GM19397 (cell line): Measurements from ENCODE around the gene ARL14EP.

Experiments used
- ATAC-seq: cut with Tn5 transposase; IDR thresholded peaks from one replicate; pipeline ENCODE4 v1.9.1; 2021; ENCODE audit warnings: mild to moderate bottlenecking, moderate library complexity; ENCODE audit not compliant: unreplicated experiment

ARL14EP gene

GRCh38 chr11:30326114-30326778 is 3.3 kb downstream of the ARL14EP start:
- no peak for ATAC-seq

- ATAC-seq, result no peak
Measured at GRCh38 chr11:30326906-30327305, 4.0 kb downstream of the ARL14EP start.

GRCh38 chr11:30328681-30329080 is 5.8 kb downstream of the ARL14EP start:
- no peak for ATAC-seq

- no peak for ATAC-seq
Measured at GRCh38 chr11:30329150-30329940, 6.4 kb downstream of the ARL14EP start.

- ATAC-seq, result no peak
Measured at GRCh38 chr11:30333405-30333804, 10.5 kb downstream of the ARL14EP start.

- peak; percentile 99 for ATAC-seq
Measured at GRCh38 chr11:30342736-30343166, 19.8 kb downstream of the ARL14EP start.

GRCh38 chr11:30344085-30344484 is 21.2 kb downstream of the ARL14EP start:
- no peak for ATAC-seq

- no peak for ATAC-seq
Measured at GRCh38 chr11:30345644-30346043, 22.7 kb downstream of the ARL14EP start.

- ATAC-seq, result no peak
Measured at GRCh38 chr11:30346068-30346688, 23.3 kb downstream of the ARL14EP start.

- no peak for ATAC-seq
Measured at GRCh38 chr11:30348035-30348434, 25.1 kb downstream of the ARL14EP start.

GRCh38 chr11:30349885-30350284 is 27.0 kb downstream of the ARL14EP start:
- ATAC-seq, result no peak

- no peak for ATAC-seq
Measured at GRCh38 chr11:30350384-30350783, 27.5 kb downstream of the ARL14EP start.

- ATAC-seq, result no peak
Measured at GRCh38 chr11:30351061-30351460, 28.2 kb downstream of the ARL14EP start.

- ATAC-seq, result no peak
Measured at GRCh38 chr11:30356391-30356790, 33.5 kb downstream of the ARL14EP start.

GRCh38 chr11:30357872-30358271 is 35.0 kb downstream of the ARL14EP start:
- no peak for ATAC-seq

GRCh38 chr11:30358536-30358935 is 35.6 kb downstream of the ARL14EP start:
- no peak for ATAC-seq

- ATAC-seq, result no peak
Measured at GRCh38 chr11:30360741-30361140, 37.8 kb downstream of the ARL14EP start.

- no peak for ATAC-seq
Measured at GRCh38 chr11:30364139-30364836, 41.4 kb downstream of the ARL14EP start.

- no peak for ATAC-seq
Measured at GRCh38 chr11:30364837-30365482, 42.1 kb downstream of the ARL14EP start.

GRCh38 chr11:30365793-30366517 is 43.1 kb downstream of the ARL14EP start:
- no peak for ATAC-seq
